ENCODE measurements around the gene CLIC3. TPM values are rescaled to one million over a fixed set of nuclear protein-coding genes. Genes with fewer than 3 reads are reported as not detected.

Gene CLIC3
- polyA plus RNA-seq, 2 of the 4 experiments (the other 2 are of a cell fraction), result 0.61 to 6.4 TPM

- H3K9me3 ChIP-seq, result no peaks in the 10 kb centered on the region
- no peak overlapping the region for H3K4me2 ChIP-seq
- WGBS (ENCODE audit: missing lambda C conversion rate), result 89% methylated on average over 48 of the region's 65 CpGs
- POLR2A ChIA-PET, result no interaction called here
- no peak overlapping the region for H3K27ac ChIP-seq
- no peak for ATAC-seq
- no peak for FAIRE-seq
- peaks cover 37% of the 10 kb centered on the region for H3K4me1 ChIP-seq
- no peak overlapping the region for H3K4me3 ChIP-seq
- no peak for DNase-seq (ENCODE audit: low read depth in 1 of 2, low spot score in 1 of 2)
- CTCF ChIA-PET, result interaction anchor here (0.8 to 20.4 kb wide), 23 partner anchors 6 to 243 kb away, joined by 3 to 282 read pairs (median 12); partner anchors contain the start of genes AJM1, C8G, ENTPD2 and FBXW5
- TF ChIP-seq CEBPB (IDR thresholded peaks at IDR 0.05), result no peak
- no peak for TF ChIP-seq SREBF2 (IDR thresholded peaks at IDR 0.05)
- TF ChIP-seq USF2 (IDR thresholded peaks at IDR 0.05), result no peak
- no peak for TF ChIP-seq BHLHE40 (IDR thresholded peaks at IDR 0.05; ENCODE audit: low read depth, low read length)
- TF ChIP-seq SMC3 (IDR thresholded peaks at IDR 0.05), result no peak
- no peak for TF ChIP-seq PHF8 (IDR thresholded peaks at IDR 0.05; ENCODE audit: borderline replicate concordance, low read depth)
- TF ChIP-seq FOSL2 (IDR thresholded peaks at IDR 0.05), result no peak
- TF ChIP-seq FOSL2 (CRISPR knock-in tag; IDR thresholded peaks at IDR 0.05), result no peak
- no peak for TF ChIP-seq NR3C1 (IDR thresholded peaks at IDR 0.05)
- TF ChIP-seq ZSCAN20 (CRISPR knock-in tag; IDR thresholded peaks at IDR 0.05), result no peak
- no peak for TF ChIP-seq ZFP36 (IDR thresholded peaks at IDR 0.05; ENCODE audit: borderline replicate concordance, partially characterized antibody)
- TF ChIP-seq PBX3 (IDR thresholded peaks at IDR 0.05), result no peak
- TF ChIP-seq CTCF (IDR thresholded peaks at IDR 0.05), result no peak
- no peak for TF ChIP-seq HDAC2 (IDR thresholded peaks at IDR 0.05)
Observed at GRCh38 chr9:137030538-137031527, 34.5 kb upstream of the CLIC3 start.

GRCh38 chr9:137030006-137030405 lies 33.6 kb upstream of the CLIC3 start:
- ChIA-PET POLR2A (interaction anchor here (1.0 to 1.9 kb wide), 4 partner anchors 17 to 100 kb away, joined by 3 to 8 read pairs (median 4); partner anchors contain the start of genes CLIC3, NPDC1 and PAXX), CTCF (interaction anchor here (0.5 to 20.4 kb wide), 65 partner anchors 7 to 301 kb away, joined by 3 to 282 read pairs (median 5); partner anchors contain the start of genes AJM1, ANAPC2, C8G and CLIC3)
- no peaks in the 10 kb centered on the region for H3K9me3 ChIP-seq
- ATAC-seq, result no peak
- H3K4me1 ChIP-seq, result peaks cover 33% of the 10 kb centered on the region
- H3K4me3 ChIP-seq, result no peak overlapping the region
- no peak for FAIRE-seq
- no peak for DNase-seq (ENCODE audit: low read depth in 1 of 2, low spot score in 1 of 2)
- no peak overlapping the region for H3K27ac ChIP-seq
- 75% methylated on average over 10 of the region's 15 CpGs for WGBS (ENCODE audit: missing lambda C conversion rate)
- no peak overlapping the region for H3K4me2 ChIP-seq
- TF ChIP-seq BHLHE40 (IDR thresholded peaks at IDR 0.05; ENCODE audit: low read depth, low read length) (no peak), MYC (IDR thresholded peaks at IDR 0.05; ENCODE audit: borderline replicate concordance, low read length) (no peak), RARB (CRISPR knock-in tag; IDR thresholded peaks at IDR 0.05) (no peak), ZNF302 (CRISPR knock-in tag; IDR thresholded peaks at IDR 0.05) (no peak), JUN (IDR thresholded peaks at IDR 0.05) (no peak), ELK1 (IDR thresholded peaks at IDR 0.05; ENCODE audit: low read depth, low read length) (no peak), NR3C1 (IDR thresholded peaks at IDR 0.05) (no peak), EHF (CRISPR knock-in tag; IDR thresholded peaks at IDR 0.05) (no peak), SREBF2 (IDR thresholded peaks at IDR 0.05) (no peak), NPAS2 (CRISPR knock-in tag; IDR thresholded peaks at IDR 0.05; ENCODE audit: borderline replicate concordance) (no peak), CHD4 (IDR thresholded peaks at IDR 0.05; ENCODE audit: borderline replicate concordance) (no peak), TP53 (CRISPR knock-in tag; IDR thresholded peaks at IDR 0.05) (no peak), REST (IDR thresholded peaks at IDR 0.05) (no peak), MAX (IDR thresholded peaks at IDR 0.05) (no peak), TFCP2L1 (CRISPR knock-in tag; IDR thresholded peaks at IDR 0.05) (no peak), PBX3 (IDR thresholded peaks at IDR 0.05) (no peak)
